GM19193 (cell line): Measurements from ENCODE around the gene TPST1.
A peak's percentile ranks its signal among the peaks of the same experiment; 100 is the strongest.

Experiments used
- POLR2A ChIP-seq: IDR thresholded peaks from 4 replicates; pipeline ENCODE4 v1.6.1; 2011; ENCODE audit not compliant: insufficient read depth, insufficient read length; ENCODE audit errors: extremely low read depth

The TPST1 gene

DNA sequence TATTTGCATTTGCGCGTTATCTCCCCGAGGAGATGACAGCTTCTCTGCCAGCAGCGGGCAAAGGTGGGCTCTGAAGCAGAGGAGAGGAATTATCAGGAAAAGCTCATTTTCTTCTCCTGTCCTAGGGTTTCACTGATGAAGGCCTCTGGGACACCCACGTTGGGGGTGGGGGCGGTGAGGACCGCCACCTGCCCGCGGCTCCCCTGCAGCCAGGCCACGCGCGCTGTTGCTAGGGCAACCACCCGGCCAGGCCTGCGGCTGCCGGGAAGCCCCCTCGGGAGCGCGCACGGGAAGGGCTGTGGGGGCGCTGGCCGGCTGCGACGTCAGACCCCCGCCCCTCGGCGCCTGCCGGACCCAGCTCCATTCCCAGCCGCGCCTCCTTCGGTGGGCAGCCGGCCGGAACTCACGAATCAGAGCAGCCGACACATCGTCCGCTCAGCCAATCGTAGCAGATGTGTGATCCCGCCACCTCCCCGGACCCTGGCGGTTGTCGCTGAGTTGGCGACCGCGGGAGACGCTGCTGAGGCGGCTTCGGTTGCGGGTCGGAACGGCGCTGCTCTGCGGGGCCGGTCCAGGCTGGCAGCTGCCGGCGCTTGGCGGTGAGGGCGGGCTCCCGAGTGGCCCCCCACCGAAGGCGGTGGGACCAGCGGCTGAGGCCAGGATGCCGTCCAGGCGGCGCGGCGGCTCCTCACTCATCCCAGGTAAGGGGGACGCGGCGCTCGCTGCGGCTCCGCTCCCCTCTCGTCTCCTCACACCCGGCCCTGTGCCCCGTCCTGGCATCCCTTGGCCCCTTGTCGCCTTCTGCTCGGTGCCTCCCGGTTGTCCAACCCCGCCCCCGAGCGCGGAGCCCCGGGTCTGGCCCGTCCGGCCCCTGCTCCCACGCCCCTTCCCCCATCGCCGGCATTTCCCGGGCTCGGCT lies at the start of gene TPST1:
TSS of gene TPST1 (plus strand) at position 513 of the 919 bp plus-strand sequence. CDS start 35,092 bp downstream, outside the sequence.
- peak; percentile 93 for TF ChIP-seq POLR2A

GRCh38 chr7:66157060-66157459 lies 48.1 kb upstream of the TPST1 start:
- TF ChIP-seq POLR2A = no peak

- TF ChIP-seq POLR2A = no peak
Observed at GRCh38 chr7:66162622-66163021, 42.5 kb upstream of the TPST1 start.

DNA sequence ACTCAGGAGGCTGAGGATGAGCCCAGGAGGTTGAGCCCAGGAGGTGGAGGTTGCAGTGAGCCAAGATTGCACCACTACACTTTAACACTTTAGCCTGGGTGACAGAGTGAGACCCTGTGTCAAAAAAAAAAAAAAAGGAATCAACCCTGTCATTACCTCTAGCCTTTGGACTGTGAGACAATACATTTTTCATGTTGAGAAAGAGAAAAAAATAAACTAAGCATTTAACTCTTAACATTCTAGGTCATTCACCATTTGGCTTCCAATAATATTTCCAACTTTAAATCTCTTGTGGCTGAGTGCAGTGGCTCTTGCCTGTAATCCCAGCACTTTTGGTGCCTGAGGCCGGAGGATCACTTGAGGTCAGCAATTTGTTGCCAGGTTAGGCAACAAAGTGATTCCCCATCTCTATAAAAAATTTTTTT lies 41.9 kb upstream of the TPST1 start:
- TF ChIP-seq POLR2A = no peak

- TF ChIP-seq POLR2A = no peak
Observed at GRCh38 chr7:66164356-66164755, 40.8 kb upstream of the TPST1 start.

DNA sequence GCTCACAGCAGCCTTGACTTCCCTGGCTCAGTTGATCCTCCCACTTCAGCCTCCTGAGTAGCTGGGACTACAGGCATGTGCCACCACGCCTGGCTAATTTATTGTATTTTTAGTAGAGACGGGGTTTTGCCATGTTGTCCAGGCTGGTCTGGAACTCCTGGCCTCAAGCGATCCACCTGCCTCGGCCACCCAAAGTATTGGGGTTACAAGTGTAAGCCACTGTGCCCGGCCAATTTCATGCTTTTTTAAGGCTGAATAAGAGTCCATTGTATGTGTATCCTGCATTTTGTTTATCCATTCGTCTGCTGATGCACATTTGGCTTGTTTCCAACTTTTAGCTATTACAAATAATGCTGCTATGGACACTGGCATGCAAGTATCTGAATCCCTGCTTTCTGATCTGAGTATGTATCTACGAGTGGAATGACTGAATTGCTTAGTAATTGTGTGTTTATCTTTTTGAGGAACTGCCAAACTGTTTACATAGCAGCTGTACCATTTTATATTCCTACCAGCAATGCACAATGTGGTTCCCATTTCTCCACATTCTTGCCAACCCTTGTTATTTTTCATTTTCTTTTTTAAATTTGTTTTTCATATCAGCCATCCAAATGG lies 37.3 kb upstream of the TPST1 start:
- no peak for TF ChIP-seq POLR2A

DNA sequence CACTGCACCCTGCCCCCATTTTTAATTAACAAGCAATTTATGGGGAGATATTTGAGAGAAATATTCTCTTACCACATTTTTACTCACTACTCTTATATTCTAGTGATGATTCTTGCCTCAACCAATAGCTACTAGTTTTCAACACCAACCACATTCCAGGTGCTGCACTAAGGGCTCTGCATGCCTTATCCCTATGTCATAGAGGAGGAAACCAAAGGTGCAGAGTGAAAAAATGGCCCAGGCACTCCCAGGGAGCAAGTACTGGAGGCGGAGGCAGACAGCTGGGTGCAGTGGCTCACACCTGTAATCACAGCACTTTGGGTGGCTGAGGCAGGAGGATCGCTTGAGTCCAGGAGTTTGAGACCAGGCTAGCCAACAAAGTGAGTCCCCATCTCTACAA lies 35.5 kb upstream of the TPST1 start:
- TF ChIP-seq POLR2A = no peak

DNA sequence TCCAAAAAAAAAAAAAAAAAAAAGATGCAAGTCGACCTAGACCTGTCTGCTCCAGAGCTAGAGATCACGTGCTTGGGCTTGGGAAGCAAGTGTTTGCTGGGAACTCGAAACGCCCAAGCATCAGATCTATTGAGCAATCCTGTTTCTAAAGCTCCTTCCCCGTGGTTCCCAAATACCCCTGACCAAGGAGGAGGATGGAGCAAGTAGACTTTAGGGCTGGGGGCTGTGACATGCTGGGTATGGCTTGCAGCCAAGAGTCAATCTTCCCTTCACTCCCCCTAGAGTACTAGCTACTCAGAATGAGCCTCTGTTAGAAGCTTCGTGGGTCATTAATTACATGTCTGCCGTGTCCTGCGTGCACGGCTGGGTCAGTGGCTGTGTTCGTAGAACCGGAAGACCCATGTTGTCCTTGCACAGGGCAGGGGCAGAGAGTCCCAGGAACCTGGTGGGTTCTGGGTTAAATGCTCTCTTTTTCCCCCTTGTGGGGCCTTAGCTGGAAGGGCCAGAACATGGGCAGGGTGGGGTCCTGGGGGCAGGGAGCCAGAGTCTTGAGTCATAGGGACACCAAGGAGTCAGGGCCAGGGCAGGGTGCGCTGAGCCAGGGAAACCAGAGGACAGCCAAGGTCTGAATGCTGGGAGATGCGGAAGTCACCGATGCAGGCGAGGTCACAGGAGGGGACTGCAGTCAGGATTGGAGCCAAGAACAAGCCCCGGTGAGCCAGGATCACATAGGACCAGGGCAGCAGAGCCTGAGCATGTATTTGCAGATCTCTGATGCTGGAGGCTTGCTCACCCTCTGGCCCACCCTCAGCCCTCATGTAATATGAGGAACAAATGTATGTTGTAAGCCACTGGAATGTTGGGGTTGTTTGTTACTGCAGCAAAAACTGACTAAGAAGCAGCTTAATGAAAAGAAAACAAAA lies 34.6 kb upstream of the TPST1 start:
- no peak for TF ChIP-seq POLR2A

- TF ChIP-seq POLR2A = no peak
Observed at GRCh38 chr7:66173856-66174255, 31.3 kb upstream of the TPST1 start.

- TF ChIP-seq POLR2A = no peak
Observed at GRCh38 chr7:66176914-66177313, 28.2 kb upstream of the TPST1 start.

DNA sequence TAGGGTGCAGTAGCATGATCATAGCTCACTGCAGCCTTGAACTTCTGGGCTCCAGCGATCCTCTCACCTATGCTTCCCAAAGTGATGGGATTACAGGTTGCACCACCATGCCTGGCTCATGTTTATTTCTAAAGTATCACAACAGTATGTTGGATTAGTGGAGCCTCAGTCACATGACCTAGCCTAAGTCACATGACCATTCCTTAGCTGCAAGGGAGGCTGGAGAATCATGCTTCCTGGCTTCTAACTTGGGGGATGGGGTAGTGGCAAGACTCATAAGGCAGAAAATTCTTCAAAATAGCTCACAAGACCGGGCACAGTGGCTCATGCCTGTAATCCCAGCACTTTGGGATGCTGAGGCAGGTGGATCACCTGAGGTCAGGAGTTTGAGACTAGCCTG lies 26.9 kb upstream of the TPST1 start:
- TF ChIP-seq POLR2A = no peak

DNA sequence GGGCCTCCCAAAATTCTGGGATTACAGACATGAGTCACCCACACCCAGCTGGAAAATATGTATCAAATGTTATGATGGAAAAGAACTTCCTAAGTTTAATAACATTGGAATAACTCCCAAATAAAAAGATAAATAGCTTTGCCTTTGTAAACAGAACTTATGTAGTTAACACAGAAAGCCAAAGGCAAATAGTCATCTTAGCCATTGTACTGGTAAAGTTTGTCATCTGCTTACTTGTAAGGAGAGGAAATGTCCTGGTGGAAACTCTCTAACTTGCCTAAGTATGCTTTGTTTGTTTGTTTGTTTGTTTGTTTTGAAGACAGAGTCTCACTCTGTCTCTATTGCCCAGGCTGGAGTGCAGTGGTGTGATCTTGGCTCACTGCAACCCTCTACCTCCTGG lies 23.8 kb upstream of the TPST1 start:
- no peak for TF ChIP-seq POLR2A

- TF ChIP-seq POLR2A = no peak
Observed at GRCh38 chr7:66181845-66182244, 23.3 kb upstream of the TPST1 start.

- TF ChIP-seq POLR2A = no peak
Observed at GRCh38 chr7:66182920-66183319, 22.2 kb upstream of the TPST1 start.

GRCh38 chr7:66183700-66184099 lies 21.4 kb upstream of the TPST1 start:
- no peak for TF ChIP-seq POLR2A
